HG03025 (cell line): ENCODE measurements around the gene CA10.

Experiments used
- ATAC-seq: cut with Tn5 transposase; IDR thresholded peaks from one replicate; pipeline ENCODE4 v1.9.1; 2021; ENCODE audit warnings: mild to moderate bottlenecking, moderate library complexity; ENCODE audit not compliant: unreplicated experiment, low FRiP score

Gene CA10

GRCh38 chr17:51662204-51663056, 496.1 kb downstream of the CA10 start:
- no peak for ATAC-seq

GRCh38 chr17:51661403-51661802, 497.1 kb downstream of the CA10 start:
- no peak for ATAC-seq

- ATAC-seq, result no peak
Measured at GRCh38 chr17:51660266-51660665, 498.2 kb downstream of the CA10 start.

GRCh38 chr17:51657224-51657623, 501.3 kb downstream of the CA10 start:
- no peak for ATAC-seq

GRCh38 chr17:51653878-51654277, 504.6 kb downstream of the CA10 start:
- no peak for ATAC-seq

- no peak for ATAC-seq
Measured at GRCh38 chr17:51652529-51652928, 506.0 kb downstream of the CA10 start.

GRCh38 chr17:51651513-51652298, 506.8 kb downstream of the CA10 start:
- no peak for ATAC-seq

GRCh38 chr17:51650772-51651171, 507.7 kb downstream of the CA10 start:
- no peak for ATAC-seq

- ATAC-seq, result no peak
Measured at GRCh38 chr17:51650202-51650601, 508.3 kb downstream of the CA10 start.

- no peak for ATAC-seq
Measured at GRCh38 chr17:51647826-51648225, 510.7 kb downstream of the CA10 start.

- no peak for ATAC-seq
Measured at GRCh38 chr17:51647067-51647466, 511.4 kb downstream of the CA10 start.

- no peak for ATAC-seq
Measured at GRCh38 chr17:51646539-51646938, 512.0 kb downstream of the CA10 start.

GRCh38 chr17:51645056-51645455, 513.5 kb downstream of the CA10 start:
- no peak for ATAC-seq

- no peak for ATAC-seq
Measured at GRCh38 chr17:51643702-51644490, 514.6 kb downstream of the CA10 start.

- ATAC-seq, result no peak
Measured at GRCh38 chr17:51642029-51642428, 516.5 kb downstream of the CA10 start.

GRCh38 chr17:51640108-51640622, 518.3 kb downstream of the CA10 start:
- no peak for ATAC-seq

- no peak for ATAC-seq
Measured at GRCh38 chr17:51638971-51639370, 519.5 kb downstream of the CA10 start.

- ATAC-seq, result no peak
Measured at GRCh38 chr17:51636291-51636690, 522.2 kb downstream of the CA10 start.

- ATAC-seq, result no peak
Measured at GRCh38 chr17:51630101-51630671, 528.3 kb downstream of the CA10 start.

- no peak for ATAC-seq
Measured at GRCh38 chr17:51629232-51629631, 529.3 kb downstream of the CA10 start.
